LHCN-M2 (cell line): Measurements from ENCODE around the gene RNF130. TPM values are rescaled to one million over a fixed set of nuclear protein-coding genes. Genes with fewer than 3 reads are reported as not detected.
"Not testable (repeated sequence)": the region's sequence is repeated elsewhere in the genome, so short reads cannot be mapped to it uniquely, and the experiment has no call there.

Experiments used
- DNase-seq: peaks from one replicate; pipeline ENCODE4 v3.0.0-alpha.2; 2012; ENCODE audit warnings: low read depth
- total RNA-seq: library from RNA; depleted of rRNA; stranded (reverse); fragments of >200 nt; gene quantifications from 2 replicates; pipeline ENCODE4 v1.2.3, GENCODE V29; 2014

The RNF130 gene
- total RNA-seq, 1 experiment from 2014 or later: 30.0 TPM

DNA sequence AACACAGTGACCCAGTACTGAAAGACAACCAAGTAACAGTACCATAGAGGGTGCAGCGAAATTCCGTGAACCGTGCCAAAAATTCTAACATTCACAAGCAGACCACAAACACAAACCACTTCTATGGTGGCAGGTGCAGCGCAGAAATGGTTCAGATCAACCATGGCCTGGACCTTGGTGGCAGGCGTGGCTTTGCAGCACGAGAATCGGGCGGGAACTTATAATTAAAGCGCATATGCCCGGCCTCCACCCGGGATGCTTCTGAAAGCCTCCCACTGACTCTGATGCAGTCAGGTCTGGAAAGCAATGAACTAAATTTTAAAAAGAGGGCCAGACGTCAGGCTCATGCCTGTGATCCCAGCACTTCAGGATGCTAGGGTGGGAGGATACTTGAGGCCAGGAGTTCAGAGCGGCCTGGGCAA is 95.8 kb downstream of the RNF130 start:
- no peak for DNase-seq

DNA sequence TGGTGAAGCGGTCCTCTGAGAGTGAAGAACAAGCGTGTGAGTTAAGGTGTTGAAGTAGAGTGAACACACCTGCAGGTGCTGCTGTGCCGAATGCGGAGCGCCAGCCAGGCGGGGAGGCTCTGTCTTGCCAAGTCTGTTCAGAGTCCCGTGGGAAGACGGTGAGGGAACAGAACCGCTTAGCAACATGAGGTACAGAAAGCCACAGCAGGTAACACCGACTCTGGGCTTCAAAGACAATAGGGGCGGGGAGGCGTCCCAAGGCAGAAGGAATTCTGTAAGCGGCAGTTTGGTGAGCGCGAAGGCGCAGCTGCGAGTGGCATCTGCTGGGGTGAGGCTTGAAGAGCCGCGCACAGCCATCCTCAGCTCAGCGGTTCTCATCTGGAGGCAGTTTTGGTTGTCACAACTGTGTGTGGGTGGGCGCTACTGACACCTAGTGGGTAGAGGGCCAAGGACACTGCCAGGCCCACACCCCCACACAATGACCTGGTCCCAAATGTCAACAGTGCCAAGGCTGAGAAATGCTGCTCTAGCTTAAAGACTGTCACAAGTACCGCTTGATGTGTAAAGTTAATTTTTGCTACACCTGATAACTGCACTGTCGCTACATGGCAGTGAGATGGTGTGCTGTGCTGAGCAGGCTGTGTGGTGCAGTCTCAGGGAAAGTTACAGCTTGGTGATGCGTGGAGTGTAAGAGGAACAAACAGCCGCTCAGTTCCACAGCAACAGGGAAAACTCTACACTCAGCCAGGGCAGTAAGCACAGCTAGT is 96.4 kb downstream of the RNF130 start:
- peak; percentile 17 for DNase-seq

DNA sequence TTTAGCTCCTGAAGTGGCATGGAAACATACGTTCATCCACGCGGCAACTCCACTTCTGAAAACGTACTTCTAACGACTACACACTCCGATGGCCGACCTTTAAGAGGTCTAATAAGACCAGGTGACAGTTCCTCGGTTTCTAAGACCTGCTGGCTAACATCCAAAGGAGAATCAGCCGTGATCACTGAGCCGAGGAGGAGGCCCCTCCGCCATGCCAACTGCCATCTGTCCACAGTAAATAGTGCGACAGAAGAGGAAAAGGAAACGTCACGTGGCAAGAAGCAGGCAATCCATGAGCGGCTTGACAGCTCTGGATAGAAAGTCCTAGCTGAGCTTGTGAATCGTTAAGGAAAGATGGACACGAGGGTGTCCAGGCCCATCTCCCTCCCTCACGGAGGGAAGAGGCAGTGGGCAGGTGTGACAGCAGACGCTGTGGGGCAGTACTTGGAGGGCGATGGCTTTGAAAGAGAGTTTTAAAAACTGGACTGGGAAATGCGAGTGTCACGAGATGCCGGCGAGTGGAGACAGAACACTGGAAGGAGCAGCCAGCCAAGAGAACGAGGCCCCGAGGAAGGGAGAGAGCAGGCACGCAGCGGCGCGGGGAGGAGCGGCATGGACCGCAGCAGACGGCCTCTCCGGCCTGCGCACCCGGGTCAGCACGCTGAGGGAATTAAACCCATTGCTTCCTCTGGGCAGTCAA is 97.2 kb downstream of the RNF130 start:
- DNase-seq: no peak

DNA sequence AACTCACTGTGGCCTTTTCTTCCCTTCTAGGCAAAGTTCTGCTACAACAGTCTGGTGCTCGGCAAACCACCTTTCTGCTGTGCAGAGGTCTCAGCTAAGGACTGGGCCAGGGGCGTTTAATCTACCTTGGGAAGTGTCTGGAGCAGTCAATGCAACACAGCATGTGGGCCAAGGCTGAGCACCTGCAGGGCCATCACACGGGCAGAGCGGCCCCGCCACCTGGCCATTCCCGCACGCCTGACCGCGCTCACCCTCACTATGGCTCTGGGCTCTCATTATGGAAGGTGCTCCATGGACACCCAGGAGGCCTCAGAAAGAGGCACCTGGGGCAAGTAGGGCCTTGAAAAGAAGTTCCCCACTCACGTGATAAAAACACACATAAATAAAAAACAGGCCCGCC is 98.2 kb downstream of the RNF130 start:
- DNase-seq: no peak

DNA sequence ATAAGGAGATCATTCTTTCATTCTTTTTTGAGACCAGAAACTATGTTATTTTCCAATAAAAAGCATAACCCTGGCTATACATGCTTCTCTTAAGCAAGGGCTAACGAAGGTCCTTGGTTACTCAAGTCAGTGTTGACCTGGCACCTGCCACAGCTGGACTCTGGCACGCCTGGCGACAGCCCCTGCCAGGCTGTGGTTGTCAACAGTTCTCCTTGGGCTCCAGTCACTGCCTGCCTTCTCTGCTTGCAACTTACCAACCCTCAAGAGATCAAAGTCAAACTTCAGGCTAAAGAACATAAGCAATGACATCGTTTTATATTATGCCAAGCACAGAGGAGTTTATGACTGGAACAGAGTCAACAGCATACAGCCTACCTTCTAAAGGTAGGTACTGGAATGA is 102.4 kb downstream of the RNF130 start:
- DNase-seq: no peak

DNA sequence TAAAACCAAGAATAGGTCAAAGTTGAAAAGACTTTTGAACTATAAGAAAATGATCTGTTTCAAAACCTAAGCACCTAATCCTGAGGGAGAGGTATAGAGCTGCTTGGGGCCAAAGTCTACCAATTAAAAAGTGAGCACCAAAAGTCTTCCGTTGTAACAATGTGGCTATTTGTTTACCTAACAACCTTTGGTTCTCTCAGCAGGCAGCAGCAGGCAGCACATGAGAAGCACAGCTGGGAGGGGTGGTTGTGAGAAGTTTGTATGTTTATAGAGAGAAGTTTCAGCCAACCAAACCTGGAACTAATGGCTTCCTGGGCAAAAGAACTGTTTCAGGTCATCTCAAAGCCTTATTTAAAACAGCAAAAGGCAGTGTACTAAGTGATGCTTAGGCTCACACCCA is 104.1 kb downstream of the RNF130 start:
- no peak for DNase-seq

DNA sequence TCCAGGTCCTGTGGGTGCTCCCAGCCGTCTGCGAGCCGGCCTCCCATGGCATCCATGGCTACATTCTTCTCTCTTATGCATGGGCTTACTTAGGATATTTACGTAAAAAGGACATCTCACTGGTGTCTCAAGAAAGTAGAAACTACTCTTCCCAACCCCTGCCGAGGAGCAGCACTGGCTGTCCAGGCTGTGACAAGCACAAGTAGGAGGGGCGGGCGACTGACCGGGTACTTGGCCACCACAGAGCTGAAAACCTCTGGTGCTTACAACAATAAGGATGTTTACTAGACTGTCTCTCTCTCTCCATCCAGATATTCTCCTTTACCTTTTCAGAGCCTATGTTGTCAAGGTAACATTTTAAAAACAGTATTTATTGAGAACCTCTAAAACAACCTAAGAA is 107.5 kb downstream of the RNF130 start:
- no peak for DNase-seq

DNA sequence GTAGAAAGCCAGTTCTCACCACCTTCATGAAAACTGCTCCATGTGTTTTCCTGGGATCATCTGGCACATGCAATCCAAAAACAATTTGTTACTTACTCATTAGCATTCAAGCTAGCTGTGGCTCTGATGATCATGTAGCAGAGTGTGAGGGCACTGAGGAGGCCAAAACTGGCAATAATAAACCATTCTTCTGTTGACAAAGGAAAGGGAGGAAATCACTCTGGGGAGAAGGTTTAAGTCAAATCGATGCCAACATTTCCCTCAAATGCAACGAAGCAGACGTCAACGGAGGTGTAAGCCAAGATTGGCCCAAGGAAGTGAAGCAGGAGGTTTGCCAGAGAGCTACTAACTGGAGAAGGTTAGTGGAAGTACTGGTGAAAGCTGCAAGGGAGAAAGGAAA is 108.2 kb downstream of the RNF130 start:
- DNase-seq: no peak

DNA sequence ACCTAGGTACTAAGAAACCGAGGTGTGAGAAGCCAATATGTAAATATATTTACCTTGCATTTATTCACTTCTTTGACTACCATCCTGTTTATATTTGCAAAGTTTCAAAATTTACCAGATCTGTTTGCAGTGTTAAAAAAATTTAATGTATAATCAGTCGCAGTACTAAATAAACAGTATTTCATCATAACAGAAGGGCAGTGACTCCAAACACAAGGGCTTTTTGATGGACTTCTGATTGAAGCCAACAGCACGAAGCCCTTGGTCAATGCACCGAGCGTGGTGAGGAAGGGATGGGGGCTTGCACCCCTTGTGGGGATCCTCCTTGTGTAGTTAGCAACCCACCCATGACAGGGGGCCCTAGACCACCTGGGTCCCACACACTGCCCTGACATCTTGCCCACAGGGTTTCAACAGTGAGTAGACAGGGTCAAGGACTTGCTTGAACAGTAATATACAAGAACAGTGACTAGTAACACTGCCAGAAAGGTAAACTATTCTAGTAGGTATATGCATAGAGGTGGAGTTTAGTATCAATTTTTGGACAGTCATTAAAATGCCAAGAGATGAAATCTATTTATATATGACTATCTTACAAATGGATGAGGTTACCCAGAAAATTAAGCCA is 111.2 kb downstream of the RNF130 start:
- no peak for DNase-seq

DNA sequence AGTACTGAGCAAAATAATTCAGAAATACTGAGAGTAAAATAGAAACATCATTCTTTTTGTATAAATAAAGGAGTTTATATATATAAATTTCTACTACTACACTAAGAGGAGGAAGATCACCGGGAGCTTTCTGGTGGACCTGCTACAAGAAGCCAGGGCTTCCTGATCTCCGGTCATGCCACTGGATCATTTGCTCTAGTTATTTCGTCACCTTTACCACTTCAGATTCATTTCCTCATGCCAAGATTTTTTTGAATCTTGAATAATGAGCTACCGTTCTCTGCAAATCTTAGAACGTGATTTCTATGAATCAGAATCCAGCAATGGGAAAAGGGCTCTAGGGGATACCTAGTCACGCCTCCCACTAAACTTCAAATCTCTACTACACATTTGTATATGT is 111.9 kb downstream of the RNF130 start:
- no peak for DNase-seq

DNA sequence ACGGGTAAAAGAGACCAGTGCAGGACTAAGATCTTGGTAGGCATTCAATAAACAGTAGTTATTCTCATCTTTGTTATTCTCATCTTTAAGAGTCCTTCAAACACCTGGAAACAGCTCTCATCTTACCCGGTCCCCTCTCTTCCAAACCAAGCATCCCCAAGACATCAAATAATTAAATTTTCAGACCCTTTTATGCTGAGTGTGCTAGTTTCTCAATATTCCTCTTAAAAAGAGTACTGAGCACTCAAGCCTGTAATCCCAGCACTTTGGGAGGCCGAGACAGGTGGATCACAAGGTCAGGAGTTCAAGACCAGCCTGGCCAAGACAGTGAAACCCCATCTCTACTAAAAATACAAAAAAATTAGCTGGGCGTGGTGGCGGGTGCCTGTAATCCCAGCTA is 112.4 kb downstream of the RNF130 start:
- DNase-seq: not testable (repeated sequence)

DNA sequence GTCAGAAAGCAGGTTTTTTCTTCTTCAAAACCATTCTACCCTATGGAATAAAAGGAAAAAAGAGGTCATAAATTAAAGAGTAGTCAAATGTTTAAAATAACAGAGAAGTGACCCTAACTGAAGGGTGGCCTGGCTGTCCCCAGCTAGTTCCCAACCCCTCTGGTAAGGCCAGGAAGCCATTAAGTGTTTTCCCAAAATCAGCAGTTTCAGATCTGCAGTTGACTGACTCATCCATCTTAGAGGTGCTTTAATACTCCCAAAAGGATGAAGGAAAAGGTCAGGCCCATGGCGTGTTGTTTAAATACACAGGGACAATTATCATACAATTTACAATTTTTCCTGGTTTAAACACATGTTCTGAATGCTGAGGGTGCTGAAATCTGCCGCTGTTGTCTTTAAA is 115.9 kb downstream of the RNF130 start:
- no peak for DNase-seq

DNA sequence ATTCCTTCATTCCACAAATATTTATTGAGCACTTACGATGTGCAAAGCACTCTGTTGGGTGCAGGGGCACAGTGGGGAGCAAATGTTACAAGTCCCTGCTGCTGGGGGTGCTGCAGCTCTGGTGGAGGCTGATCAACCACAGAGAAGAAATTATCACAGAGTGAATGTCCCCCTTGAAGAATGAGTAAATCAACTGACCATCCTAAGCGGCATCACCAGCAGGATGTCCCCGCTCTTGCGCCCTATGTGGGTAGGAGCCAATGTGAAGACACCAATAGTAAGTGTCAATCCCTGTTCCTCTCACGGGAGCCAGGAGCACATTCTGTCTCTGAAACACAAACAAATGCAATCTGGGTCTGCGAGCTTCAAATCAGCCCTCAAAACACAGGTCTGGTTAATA is 116.5 kb downstream of the RNF130 start:
- no peak for DNase-seq

DNA sequence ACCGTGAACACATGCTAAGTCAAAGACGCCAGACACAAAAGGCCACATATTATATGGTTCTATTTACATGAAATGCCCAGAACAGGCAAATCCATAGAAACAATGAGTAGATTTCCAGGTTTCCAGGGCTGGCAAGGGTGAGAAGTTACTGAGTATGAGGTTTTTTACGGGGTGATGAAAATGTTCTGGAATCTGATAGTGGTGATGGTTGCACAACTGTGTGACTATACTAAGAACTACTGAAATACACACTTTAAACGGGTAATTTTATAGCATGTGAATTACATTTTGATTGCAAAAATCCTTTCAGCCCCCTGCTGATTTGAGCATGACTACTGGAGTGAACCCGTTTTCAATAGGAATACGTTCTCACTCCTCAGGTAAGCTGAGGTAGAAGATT is 117.1 kb downstream of the RNF130 start:
- peak; percentile 47 for DNase-seq

DNA sequence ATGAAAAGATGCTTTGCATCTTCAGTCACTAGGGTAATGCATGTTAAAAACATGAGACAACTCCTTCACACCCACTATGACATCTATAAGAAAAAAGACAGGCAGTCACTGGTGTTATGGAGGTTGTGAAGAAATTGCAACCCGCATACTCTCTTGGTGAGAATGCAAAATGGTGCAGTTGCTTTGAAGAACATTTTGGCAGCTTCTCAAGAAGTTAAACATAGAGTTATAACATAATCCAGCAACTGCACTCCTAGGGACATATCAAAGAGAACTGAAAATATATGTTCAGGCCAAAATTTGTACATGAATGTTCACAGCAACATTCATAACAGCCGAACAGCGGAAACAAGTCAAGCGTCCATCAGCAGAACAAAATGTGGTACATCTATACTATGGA is 117.6 kb downstream of the RNF130 start:
- no peak for DNase-seq

DNA sequence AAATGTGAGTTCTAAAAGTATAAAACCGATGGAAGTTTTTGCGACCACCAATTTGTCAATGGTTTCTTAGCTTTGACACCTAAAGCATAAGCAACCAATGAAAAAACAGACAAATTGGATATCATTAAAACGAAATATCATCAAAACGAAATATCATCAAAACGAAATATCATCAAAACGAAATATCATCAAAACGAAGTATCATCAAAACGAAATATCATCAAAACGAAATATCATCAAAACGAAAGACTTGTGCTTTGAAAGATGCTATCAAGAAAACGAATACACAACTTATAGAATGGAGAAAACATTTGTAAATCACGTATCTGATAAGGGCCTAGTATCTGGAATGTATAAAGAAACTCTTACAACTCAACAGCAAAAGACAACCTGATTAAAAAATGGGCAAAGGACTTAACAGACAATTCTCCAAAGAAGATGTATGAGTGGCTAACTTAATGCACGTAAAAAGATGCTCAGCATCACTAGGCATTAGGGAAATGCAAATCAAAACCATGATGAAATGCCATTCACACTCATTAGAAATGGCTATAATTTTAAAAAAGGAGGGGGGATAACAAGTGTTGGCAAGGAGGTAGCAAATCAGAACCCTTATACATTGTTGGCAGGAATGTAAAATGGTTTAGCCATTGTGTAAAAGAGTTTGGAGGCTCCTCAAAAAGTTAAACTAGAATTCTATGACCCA is 134.4 kb downstream of the RNF130 start:
- no peak for DNase-seq

DNA sequence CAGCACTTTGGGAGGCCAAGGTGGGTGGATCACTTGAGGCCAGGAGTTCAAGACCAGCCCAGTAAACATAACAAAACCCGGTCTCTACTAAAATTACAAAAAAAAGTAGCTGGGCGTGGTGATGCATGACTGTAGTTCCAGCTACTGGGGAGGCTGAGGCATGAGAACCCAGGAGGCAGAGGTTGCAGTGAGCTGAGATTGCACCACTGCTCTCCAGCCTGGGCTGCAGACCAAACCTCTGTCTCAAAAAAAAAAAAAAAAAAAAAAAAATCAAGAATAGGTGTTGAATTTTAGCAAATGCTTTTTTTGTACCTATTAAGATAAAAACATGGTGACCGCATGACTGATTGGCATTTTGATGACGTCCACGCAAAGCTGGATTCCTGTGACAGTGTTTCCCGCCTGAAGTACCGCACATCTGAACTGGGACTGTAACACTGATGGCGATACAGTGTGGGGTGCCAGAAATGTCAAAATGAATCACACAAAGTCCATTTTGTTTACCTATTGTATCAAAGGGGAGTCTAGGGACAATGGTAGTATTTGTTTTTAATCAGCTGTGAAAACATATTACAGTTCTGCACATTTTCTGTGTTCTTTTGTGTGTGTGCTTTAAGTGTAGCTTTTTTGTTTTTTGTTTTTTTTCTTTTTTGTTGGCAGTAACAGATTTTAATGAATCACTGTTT is 140.6 kb downstream of the RNF130 start:
- no peak for DNase-seq

DNA sequence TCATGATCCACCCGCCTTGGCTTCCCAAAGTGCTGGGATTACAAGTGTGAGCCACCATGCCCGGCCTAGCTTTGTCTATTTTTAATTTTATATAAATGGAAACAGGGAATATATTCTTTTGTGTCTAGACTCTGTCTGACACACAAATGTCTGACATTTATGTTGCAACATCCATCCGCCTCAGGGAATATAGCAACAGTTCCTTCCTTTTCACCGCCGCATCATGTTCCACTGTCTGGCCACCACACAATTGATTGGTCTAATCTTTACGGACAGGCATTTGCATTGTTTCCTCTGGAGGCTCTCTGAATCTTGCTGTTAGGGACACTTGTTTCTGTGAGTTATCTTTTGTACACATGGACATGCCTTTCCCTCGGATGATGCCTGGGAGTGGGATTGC is 143.7 kb downstream of the RNF130 start:
- no peak for DNase-seq

DNA sequence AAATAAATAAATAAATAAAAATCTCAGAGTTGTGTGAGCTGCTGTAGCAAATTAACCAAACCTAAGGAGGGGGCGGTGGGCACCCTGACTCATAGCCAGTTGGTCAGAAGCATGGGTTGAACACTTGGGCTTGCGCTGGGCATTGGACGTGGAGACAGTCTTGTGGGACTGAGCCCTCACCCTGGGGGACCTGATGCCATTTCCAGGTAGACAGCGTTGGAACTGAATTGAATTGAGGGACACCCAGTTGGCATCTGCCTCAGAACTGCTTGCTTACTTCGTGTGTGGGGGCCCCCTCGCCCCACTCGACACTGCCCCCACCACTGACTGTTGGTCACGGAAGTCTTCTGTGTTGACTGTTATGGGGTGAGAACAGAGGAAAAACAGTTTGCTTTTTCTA is 144.9 kb downstream of the RNF130 start:
- no peak for DNase-seq

DNA sequence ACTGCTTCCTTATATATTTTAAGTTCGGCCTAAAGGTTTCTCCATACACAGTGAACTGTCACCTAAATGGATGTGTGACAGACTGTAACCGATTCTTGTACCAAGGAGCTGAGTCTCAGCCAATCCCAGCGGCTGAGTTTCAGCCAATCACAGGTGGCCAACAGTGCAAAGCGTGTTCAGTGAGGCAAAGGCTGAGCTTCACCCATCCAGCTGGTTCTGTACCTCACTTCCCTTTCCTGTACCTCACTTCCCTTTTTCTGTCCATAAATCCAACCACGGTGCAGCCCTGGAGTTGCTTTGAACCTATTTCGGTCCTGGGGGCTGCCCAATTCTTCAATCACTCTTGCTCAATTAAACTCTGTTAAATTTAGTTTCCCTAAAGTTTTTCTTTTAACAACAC is 148.1 kb downstream of the RNF130 start:
- DNase-seq: no peak

DNA sequence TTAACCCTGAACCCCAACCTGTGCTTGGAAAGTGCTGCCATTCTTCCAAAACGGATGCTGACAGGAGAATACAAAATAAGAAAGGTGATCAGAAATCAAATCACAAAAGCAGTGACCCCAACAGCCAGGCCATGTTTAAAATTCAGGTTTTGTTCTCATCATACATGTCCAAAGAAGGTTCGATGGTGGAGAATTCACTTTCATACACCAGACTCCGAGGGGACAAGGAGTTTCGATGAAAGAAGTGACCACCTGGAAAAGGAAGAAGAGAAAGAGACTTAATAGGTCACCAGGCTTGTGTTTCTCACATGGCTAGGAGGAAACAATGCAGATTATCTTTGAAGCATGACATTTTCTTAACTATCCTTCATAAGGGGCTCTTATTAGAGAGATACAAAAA is 151.4 kb downstream of the RNF130 start:
- no peak for DNase-seq
